Ovary (tissue), 9 donors: ENCODE data around the gene PRR19. TPM values are rescaled to one million over a fixed set of nuclear protein-coding genes. Genes with fewer than 3 reads are reported as not detected.

Source experiments
- DNase-seq, 5 donors: peaks; one replicate each; pipeline ENCODE4 v3.0.0-alpha.2; 2019 to 2020
- H3K27ac ChIP-seq, 2 donors: fragments of 200-600 bp; one replicate each; pipeline versions ENCODE4 v1.5.1 to v1.8.0; 2019 to 2022
- H3K27me3 ChIP-seq: fragments of 200-600 bp; one replicate; pipeline ENCODE4 v1.8.0; 2022
- H3K36me3 ChIP-seq: fragments of 200-600 bp; sonication (generic); one replicate; pipeline ENCODE4 v1.5.1; 2019
- H3K4me1 ChIP-seq: one replicate; pipeline ENCODE4 v1.8.1; 2013; ENCODE audit warnings: mild to moderate bottlenecking, moderate library complexity; ENCODE audit not compliant: insufficient read depth
- H3K4me3 ChIP-seq: fragments of 200-600 bp; sonication (generic); one replicate; pipeline ENCODE4 v1.5.1; 2017
- H3K9me3 ChIP-seq, 2 donors: fragments of 200-600 bp in 1 of 2; sonication (generic) in 1 of 2; one replicate each; pipeline versions ENCODE4 v1.5.1 to v1.8.1; 2013 to 2019; ENCODE audit warnings: mild to moderate bottlenecking in 1 of 2, moderate library complexity in 1 of 2
- EP300 ChIP-seq: sonication (generic); formaldehyde crosslinking; IDR thresholded peaks from one replicate; pipeline ENCODE4 v1.6.1; 2017; ENCODE audit warnings: antibody characterized with exemption
- POLR2A ChIP-seq: fragments of 450-650 bp; IDR thresholded peaks from one replicate; pipeline ENCODE4 v1.6.1; 2017; ENCODE audit warnings: antibody characterized with exemption, mild to moderate bottlenecking, moderate library complexity
- WGBS, 3 donors: extraction: QIAGEN DNeasy Blood & Tissue Kit in 1 of 3; methylation state at CpG; one replicate each; pipeline versions ENCODE4 v1.1.5 to v1.1.7; 2013 to 2017; 5-methylcytosine and 5-hydroxymethylcytosine counted together
- intact Hi-C, 4 donors: fragments of 100-400 bp; cut with DNase I; formaldehyde crosslinking; loops; one replicate each; pipeline versions ENCODE4 v1.11.0 to v1.15.1; 2022 to 2023
- polyA plus RNA-seq, 2 donors: library from polyadenylated mRNA; stranded (reverse); fragments of 200-250 nt in 1 of 2; fragments of 350-450 nt in 1 of 2; fragmentation: Illumina TruSeq in 1 of 2; extraction: RNeasy Lipid Tissue Mini Kit (QIAGEN cat#74804) in 1 of 2; gene quantifications; one replicate each; pipeline ENCODE4 v1.2.3, GENCODE V29; 2013 to 2014
- total RNA-seq, 7 donors: library from RNA; depleted of rRNA in 2 of 7; stranded (reverse); fragments of >200 nt in 2 of 7; fragmentation: NEBNext Ultra II Directional in 3 of 7; extraction: Animal tissue kit (Norgen Biotek cat#: 25700) in 3 of 7; gene quantifications; one replicate each; pipeline versions ENCODE4 v1.1.0 to v1.2.4, GENCODE V29; 2016 to 2023
- TF ChIP-seq, protein P1 (sequence below), 3 donors: fragments of 450-650 bp in 2 of 3; fragments of 200-600 bp in 1 of 3; IDR thresholded peaks; one replicate each; pipeline versions ENCODE4 v1.5.1 to v1.8.0; 2016 to 2022; ENCODE audit warnings: antibody characterized with exemption in 3 of 3, mild to moderate bottlenecking in 1 of 3
- donor health status: DM: no; HTN: no; CAD: no; lungs with moderate emphysema.
- donor health status: DM: no; HTN: no; CAD: no.
- donor health status: Bipolar disorder and iron deficiency.
- donor health status: DM: yes; HTN: yes; CAD: no.
- donor health status: DM: no; HTN: no; CAD: no.
- donor health status: DM: yes; HTN: yes; CAD: no.

PRR19 gene
- total and polyA plus RNA-seq, 9 donors, result 0.58 to 2.9 (median 0.77) TPM; not detected in 2

DNA sequence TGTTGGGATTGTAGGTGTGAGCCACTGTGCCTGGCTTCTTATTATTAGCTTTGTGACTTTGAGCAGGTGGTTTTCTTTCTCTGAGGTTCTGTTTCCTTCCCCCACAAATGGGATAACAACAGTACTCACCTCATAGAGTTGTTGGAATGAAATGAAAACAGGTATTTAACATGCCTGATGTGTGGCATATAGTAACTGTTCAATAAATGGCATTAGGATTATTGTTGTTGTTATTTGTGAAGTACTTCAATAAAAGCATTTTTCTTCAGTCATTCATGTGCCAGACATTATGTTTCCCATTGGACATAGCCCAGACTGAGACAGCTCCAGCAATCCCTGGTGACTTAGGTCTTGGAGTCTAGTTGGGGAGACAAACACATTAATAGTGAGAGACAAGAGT lies 25.0 kb downstream of the PRR19 start:
- TF ChIP-seq EP300, result no peak
- TF ChIP-seq, protein P1, sequence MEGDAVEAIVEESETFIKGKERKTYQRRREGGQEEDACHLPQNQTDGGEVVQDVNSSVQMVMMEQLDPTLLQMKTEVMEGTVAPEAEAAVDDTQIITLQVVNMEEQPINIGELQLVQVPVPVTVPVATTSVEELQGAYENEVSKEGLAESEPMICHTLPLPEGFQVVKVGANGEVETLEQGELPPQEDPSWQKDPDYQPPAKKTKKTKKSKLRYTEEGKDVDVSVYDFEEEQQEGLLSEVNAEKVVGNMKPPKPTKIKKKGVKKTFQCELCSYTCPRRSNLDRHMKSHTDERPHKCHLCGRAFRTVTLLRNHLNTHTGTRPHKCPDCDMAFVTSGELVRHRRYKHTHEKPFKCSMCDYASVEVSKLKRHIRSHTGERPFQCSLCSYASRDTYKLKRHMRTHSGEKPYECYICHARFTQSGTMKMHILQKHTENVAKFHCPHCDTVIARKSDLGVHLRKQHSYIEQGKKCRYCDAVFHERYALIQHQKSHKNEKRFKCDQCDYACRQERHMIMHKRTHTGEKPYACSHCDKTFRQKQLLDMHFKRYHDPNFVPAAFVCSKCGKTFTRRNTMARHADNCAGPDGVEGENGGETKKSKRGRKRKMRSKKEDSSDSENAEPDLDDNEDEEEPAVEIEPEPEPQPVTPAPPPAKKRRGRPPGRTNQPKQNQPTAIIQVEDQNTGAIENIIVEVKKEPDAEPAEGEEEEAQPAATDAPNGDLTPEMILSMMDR (IDR thresholded peaks at IDR 0.05), result no peak
- TF ChIP-seq POLR2A, result no peak
- H3K27ac ChIP-seq, result no peak overlapping the region
- no peak for DNase-seq
- no peaks in the 10 kb centered on the region for H3K36me3 ChIP-seq
- H3K9me3 ChIP-seq, result no peaks in the 10 kb centered on the region
- intact Hi-C loops, result no loop called here
- no peaks in the 10 kb centered on the region for H3K27me3 ChIP-seq
- peaks cover 8% of the 10 kb centered on the region for H3K4me1 ChIP-seq
- H3K4me3 ChIP-seq, result no peak overlapping the region

DNA sequence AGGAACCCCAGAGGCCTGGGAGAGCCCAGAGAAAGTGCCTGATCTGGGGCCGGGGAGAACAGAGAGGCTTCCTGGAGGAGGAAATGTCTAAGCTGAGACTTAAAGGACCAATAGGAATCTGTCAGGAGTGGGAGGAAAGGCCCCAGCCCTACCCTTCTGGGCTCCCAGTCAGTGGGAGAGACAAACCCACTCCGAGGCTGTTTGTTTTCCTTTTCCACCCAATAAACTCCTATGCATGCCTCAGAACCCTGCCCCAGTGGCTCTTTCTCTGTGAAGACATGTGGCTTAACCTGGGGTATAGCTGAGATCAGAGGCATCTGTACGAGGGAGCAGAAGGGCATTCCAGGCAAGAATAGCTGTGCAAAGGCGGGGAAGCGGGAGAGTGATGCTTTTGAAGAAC lies 25.4 kb downstream of the PRR19 start:
- no peak for TF ChIP-seq POLR2A
- no peak for TF ChIP-seq EP300
- TF ChIP-seq, protein P1 (IDR thresholded peaks at IDR 0.05), result no peak
- WGBS, 3 donors, result 80 to 83% (median 83%) methylated on average over 5 of the region's 5 CpGs
- intact Hi-C loops, result no loop called here
- no peak for DNase-seq
- Histone ChIP-seq H3K27ac (no peak overlapping the region), H3K27me3 (no peaks in the 10 kb centered on the region), H3K4me3 (no peak overlapping the region), H3K4me1 (peaks cover 8% of the 10 kb centered on the region), H3K36me3 (no peaks in the 10 kb centered on the region), H3K9me3 (no peaks in the 10 kb centered on the region)

DNA sequence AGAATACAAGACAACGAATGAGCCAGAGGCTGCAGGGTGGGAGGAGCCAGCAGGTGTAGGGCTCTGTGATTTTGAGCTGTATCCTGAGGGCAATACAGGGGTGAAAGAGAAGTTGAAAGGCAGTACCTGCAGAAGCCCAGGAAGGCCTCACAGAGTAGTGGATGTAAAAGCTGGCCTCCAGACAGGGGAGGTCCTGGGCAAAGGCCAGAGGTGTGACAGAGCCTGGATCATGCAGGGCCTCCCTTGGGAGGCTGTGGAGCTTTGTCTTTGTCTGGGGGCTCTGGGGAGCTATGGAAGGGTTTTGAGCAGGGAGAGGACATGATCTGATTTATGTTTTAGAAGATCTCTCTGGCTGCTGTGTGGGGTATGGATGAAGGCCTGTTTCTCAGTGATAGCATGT lies 26.2 kb downstream of the PRR19 start:
- WGBS, 3 donors, result 19 to 33% (median 29%) methylated on average over 1 of the region's 1 CpG
- H3K4me1 ChIP-seq, result peaks cover 8% of the 10 kb centered on the region
- no peaks in the 10 kb centered on the region for H3K9me3 ChIP-seq
- H3K36me3 ChIP-seq, result no peaks in the 10 kb centered on the region
- H3K4me3 ChIP-seq, result no peak overlapping the region
- H3K27me3 ChIP-seq, result no peaks in the 10 kb centered on the region
- intact Hi-C loops, result no loop called here
- TF ChIP-seq POLR2A (no peak), EP300 (no peak)
- TF ChIP-seq, protein P1 (IDR thresholded peaks at IDR 0.05), result no peak
- no peak overlapping the region for H3K27ac ChIP-seq
- no peak for DNase-seq

DNA sequence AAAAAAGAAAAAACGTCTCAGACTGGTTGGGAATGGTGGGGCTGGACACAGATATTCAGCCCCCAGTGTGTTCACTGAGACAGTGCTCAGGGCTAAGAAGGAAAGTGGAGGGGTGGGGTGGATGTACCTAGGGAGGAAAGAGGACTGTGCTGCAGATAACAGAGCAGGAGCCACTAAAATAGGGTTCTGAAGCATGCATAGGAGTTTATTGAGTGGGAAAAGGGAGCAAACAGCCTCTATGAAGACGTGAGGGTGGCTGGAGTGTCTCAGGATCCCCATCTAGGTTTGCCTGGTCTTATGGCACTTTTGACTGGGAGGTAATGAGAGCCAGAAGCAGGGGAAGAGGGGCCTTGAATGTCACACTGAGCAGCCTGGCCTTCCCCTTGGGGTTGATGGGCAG lies 26.9 kb downstream of the PRR19 start:
- H3K36me3 ChIP-seq, result no peaks in the 10 kb centered on the region
- WGBS, 3 donors, result 62 to 79% (median 72%) methylated on average over 2 of the region's 2 CpGs
- no peaks in the 10 kb centered on the region for H3K27me3 ChIP-seq
- H3K4me1 ChIP-seq, result peaks cover 8% of the 10 kb centered on the region
- H3K4me3 ChIP-seq, result no peak overlapping the region
- no peak overlapping the region for H3K27ac ChIP-seq
- DNase-seq, result no peak
- intact Hi-C loops, result no loop called here
- no peaks in the 10 kb centered on the region for H3K9me3 ChIP-seq
- TF ChIP-seq POLR2A (no peak), EP300 (no peak)
- TF ChIP-seq, protein P1 (IDR thresholded peaks at IDR 0.05), result no peak
